HG02678 (cell line): ENCODE measurements around the gene JAK1.
A peak's percentile ranks its signal among the peaks of the same experiment; 100 is the strongest.
"Not testable (repeated sequence)": the region's sequence is repeated elsewhere in the genome, so short reads cannot be mapped to it uniquely, and the experiment has no call there.

Source experiments
- ATAC-seq: cut with Tn5 transposase; IDR thresholded peaks from one replicate; pipeline ENCODE4 v1.9.1; 2021; ENCODE audit warnings: mild to moderate bottlenecking, moderate library complexity; ENCODE audit not compliant: unreplicated experiment

The JAK1 gene

DNA sequence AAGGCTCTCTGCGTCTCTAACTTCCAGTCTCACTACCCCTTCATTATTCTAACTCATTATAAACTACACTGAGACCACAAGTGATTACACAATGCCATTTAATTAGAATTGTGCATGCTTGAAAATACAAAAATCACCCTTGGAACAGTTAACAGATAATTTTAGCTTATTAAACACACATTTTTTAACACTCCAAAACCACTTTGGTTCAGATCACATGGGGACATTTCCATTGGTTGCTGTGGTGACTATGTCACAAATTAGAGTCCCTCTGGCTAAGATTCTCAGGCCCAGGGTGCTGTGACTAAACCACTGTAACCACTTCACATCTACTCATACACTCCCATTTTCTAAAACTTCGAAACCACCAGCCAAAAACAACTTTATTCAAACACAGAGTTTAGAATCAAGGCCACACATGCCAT, 43.0 kb downstream of the JAK1 start:
- no peak for ATAC-seq

GRCh38 chr1:64922336-64922735, 44.0 kb downstream of the JAK1 start:
- no peak for ATAC-seq

DNA sequence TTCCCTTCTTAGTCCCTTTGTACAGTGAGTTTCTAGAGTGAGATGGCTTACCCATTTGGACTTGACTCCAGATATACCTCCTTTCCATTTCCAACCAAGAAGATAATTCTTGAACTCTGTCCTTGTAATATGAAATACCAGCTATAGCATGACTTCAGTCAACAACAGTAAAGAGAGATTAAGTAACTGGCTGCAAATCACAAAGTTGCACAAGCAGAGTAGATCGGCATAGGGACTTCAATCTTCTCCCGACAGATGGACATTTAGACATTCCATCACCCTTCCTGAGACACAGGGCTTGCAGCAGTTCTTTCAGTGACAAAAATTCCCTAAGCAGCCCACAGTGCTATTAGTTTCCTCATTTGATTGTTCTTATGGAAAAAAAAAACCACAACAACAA, 44.6 kb downstream of the JAK1 start:
- no peak for ATAC-seq

DNA sequence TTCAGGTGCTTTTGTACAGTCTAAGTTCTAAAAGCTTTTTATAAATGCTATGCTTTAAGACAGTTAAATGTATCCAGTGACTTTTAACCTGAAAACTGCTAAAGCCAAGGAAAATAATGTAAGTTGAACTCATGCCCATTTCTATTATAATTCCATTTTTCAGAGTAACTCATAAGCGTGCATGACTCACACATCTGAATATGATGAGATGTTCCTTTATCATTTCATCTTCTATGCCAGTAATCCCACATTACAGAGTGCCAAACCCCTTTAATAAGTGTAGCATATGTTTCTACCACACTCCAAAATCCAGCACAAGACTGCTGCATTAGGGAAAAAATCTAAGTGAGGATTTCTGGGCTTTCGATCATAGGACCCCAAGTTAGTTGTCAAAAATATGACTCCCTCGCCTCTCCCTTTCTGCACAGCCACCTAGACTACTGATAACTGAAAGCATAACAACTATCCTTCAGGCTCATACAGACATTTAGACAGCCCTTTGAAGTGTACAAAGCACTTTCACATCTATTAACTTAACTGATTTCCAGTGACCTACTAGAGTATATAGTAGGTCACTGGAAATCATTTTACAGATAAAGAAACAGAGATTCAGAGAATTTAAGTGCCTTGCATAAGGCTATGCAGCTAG, 45.3 kb downstream of the JAK1 start:
- ATAC-seq, result no peak

DNA sequence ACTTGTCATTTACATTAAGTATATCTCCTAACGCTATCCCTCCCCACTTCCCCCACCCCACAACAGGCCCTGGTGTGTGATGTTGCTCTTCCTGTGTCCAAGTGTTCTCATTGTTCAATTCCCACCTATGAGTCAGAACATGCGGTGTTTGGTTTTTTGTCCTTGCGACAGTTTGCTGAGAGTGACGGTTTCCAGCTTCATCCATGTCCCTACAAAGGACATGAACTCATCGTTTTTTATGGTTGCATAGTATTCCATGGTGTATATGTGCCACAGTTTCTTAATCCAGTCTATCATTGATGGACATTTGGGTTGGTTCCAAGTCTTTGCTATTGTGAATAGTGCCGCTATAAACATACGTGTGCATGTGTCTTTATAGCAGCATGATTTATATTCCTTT, 47.2 kb downstream of the JAK1 start:
- ATAC-seq, result not testable (repeated sequence)

- no peak for ATAC-seq
These were observed 48.4 kb downstream of the JAK1 start for GRCh38 chr1:64917907-64918306.

- no peak for ATAC-seq
These were observed 49.0 kb downstream of the JAK1 start for GRCh38 chr1:64917328-64917861.

DNA sequence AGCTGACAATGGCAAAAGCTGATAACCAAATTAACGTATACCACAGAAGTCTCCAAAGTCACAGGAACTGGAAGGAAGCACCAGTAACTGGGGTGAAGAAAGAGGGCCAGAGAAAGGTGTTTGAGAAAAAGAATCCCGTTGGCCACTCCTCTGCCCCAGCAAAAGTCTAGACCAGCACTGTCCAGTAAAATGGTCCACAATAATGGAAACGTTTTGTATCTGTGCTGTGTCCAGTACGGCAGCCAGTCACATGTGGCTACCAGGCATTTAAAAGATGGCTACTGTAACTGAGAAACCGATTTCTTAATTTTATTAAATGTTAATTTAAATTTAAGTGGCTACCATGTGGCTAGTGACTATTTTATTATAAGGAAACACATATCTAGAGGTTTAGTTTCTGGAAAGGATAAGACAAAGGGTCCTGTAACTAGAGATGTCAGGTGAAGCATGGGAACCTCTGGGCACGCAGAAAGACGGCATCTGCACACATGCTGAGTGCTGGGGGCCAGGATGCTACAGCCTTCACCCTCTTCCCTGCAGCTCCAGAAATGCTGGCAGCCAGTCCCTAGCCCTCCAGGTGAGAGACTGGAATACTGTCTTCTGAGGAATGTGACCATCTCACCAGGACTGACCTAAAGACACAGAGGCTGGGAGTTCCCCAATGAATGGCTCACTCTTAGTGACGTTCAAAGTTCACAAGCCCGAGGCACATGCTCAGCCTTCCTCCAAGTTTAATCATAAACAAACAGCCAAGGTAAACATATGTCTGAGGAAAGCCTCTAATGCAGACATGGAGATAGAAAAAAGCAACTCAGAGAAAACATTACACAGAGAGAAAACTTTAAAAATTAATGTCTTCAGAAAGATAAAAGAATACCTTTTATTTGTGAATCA, 50.7 kb downstream of the JAK1 start:
- ATAC-seq, result no peak

DNA sequence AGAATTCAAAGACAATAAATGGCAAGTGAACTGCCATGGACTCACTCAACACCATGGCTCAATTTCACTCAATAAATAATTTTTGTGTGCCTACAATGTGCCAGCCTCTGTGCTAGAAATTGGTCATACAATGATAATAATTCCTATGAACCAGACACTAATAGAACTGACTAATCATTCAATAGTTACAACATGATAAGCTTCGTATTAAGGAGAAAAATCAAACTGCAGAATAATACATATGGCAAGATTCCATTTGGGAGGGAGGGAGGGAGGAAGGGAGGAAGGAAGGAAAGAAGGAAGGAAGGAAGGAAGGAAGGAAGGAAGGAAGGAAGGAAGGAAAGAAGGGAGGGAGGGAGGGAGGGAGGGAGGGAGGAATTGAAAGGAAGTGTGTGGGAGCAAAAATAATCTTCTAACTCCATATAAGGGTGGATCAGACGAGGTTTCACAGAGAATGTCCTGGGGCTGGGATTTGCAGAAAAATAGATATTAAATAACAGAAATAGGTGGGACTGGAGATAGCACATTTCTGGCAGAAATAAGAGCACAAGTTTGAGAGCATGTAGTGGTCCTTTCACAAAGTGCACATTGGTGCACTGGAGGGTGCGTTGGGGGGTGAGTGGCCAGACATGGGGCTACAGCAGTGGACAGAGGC, 52.9 kb downstream of the JAK1 start:
- no peak for ATAC-seq

DNA sequence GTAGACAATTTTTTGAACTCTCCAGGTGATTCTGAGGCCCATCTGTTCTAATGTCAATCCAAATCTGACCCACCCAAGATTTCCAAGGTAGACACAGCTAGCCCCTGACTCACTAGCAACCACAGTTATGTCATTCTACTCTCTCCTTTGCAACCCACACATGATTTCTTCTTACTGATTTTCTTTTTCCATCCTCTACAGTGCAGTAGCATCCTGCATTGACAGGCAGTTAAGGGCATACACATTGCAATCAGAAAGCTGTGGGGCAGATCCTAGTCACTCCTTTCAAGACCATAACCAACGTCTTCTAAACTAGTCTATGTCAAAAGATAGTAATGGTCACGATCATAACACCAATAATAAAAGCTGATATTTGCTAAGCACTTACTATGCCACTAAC, 54.2 kb downstream of the JAK1 start:
- no peak for ATAC-seq

GRCh38 chr1:64911326-64911725, 55.0 kb downstream of the JAK1 start:
- no peak for ATAC-seq

DNA sequence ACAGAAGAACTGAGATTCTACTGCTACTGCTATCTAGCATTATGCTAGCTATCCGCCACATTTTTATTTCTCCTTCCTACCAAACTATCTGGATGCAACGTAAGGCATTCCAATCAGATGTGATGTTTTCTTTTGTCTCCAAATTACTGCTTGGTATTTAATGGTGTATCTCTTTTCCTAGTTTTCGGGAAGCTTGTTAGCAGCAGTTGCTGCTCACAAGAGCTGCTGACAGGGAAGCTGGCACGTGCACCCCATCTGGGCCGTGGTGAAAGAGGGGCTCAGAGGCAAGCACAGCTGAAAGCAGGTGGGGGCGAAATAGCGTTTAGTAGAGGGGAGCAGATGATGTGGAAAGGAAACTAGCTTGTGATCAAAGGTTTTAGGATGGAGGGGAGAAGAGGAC, 57.3 kb downstream of the JAK1 start:
- ATAC-seq, result no peak

- no peak for ATAC-seq
These were observed 57.8 kb downstream of the JAK1 start for GRCh38 chr1:64908575-64908974.

DNA sequence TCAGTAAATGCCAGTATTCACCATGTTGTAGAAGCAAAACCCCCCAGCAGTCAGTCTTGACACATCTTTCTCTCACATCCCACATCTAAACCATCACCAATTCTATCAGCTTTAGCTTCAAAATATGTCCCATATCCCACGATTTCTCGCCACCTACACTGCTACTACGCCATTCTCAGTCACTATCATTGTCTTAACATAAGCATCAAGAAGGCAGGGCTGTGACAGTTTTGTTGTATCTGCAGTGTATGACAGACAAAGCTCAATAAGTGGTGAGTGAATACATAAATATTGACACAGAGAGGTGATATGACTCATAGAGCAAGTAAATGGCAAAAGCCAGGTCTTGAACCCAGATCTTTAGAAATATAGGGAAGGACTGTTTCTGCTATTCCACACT, 59.9 kb downstream of the JAK1 start:
- ATAC-seq, result no peak

- ATAC-seq, result no peak
These were observed 62.8 kb downstream of the JAK1 start for GRCh38 chr1:64903593-64903992.

- ATAC-seq, result no peak
These were observed 64.7 kb downstream of the JAK1 start for GRCh38 chr1:64901663-64902062.

GRCh38 chr1:64900916-64901315, 65.4 kb downstream of the JAK1 start:
- ATAC-seq, result no peak

- ATAC-seq, result peak; percentile 55
These were observed 68.1 kb downstream of the JAK1 start for GRCh38 chr1:64898107-64898861.

GRCh38 chr1:64896551-64896950, 69.8 kb downstream of the JAK1 start:
- ATAC-seq, result no peak

- peak; percentile 79 for ATAC-seq
These were observed 70.8 kb downstream of the JAK1 start for GRCh38 chr1:64895500-64895899.
